Measurements from ENCODE around the gene TMEM129.

Gene TMEM129

DNA sequence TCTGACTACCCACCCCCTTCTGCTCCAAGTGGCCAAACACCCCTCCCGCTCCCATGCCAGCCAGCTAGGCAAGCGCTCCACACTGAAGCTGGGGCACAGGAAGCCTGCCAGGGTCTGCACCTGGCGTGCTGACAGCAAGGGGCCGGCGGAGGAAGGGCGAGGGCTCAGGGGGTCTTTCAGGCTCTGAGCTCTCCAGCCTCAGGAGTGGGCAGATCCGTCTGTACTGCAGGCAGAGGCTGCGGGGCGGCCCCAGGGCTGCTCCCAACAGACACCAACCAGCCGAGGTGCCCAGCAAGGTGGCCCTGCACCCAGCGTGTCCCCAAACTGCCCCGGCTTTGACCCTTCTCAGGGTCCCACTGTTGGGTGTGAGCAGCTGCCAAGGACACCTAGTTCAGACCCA lies 51.9 kb downstream of the TMEM129 start:
- no peak for DNase-seq (ENCODE audit: low spot score in 2 of 2)
- H3K9me3 Mint-ChIP-seq, result no peaks in the 10 kb centered on the region

DNA sequence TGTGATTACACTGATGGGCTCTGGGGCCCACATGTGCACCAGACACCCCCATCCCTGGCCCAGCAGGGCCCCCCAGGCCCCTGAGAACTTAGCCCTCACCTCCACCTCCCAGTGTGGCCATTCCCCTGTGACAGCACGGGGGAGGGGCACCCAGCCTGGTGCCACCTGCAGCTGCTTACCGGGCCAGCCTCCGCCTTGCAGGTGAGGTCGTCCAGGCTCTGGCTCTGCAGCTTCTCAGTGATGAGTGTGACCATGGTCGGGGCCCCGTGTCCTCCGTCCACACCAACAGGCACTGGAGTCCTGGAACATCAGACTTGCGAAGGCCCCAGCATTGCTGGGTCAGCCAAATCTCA lies 52.7 kb downstream of the TMEM129 start:
- H3K36me3 Mint-ChIP-seq (ENCODE audit: insufficient read depth), result no peaks in the 10 kb centered on the region
- no peaks in the 10 kb centered on the region for H3K9me3 Mint-ChIP-seq
- H3K4me1 Mint-ChIP-seq, result no peaks in the 10 kb centered on the region
- H3K27me3 Mint-ChIP-seq, result no peaks in the 10 kb centered on the region
- no peak overlapping the region for H3K27ac Mint-ChIP-seq (ENCODE audit: low read depth)
- H3K4me3 Mint-ChIP-seq, result no peak overlapping the region
- ATAC-seq (replicated peaks; ENCODE audit: extremely low read depth, poor library complexity, severe bottlenecking) (no peak), DNase-seq (ENCODE audit: low spot score in 2 of 2) (no peak)

More for the DNA sequence above, 51.9 kb downstream of the TMEM129 start:
- no peak for ATAC-seq (replicated peaks; ENCODE audit: extremely low read depth, poor library complexity, severe bottlenecking)
- Mint-ChIP-seq H3K27ac (ENCODE audit: low read depth) (no peak overlapping the region), H3K27me3 (no peaks in the 10 kb centered on the region), H3K4me3 (no peak overlapping the region), H3K36me3 (ENCODE audit: insufficient read depth) (no peaks in the 10 kb centered on the region), H3K4me1 (no peaks in the 10 kb centered on the region)

DNA sequence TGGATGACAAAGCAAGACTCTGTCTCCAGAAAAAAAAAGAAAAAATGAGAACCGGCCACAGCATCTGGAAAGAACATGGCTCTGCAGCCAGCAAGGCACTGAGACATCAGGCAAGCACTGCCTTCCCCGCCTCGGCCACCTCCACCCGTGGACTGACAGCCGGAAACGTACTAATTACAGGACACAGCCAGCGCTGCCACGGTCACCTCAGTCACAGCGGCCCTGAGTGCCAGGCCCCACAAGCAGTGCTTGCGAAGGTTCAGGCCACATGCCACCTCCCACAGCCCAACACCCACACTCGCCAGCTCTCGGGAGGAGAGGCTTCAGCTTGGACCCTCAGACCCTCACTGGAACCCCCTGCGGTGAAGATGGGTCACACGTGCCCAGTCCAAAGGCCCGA lies 53.9 kb downstream of the TMEM129 start:
- H3K4me3 Mint-ChIP-seq, result no peak overlapping the region
- H3K27ac Mint-ChIP-seq (ENCODE audit: low read depth), result no peak overlapping the region
- DNase-seq (ENCODE audit: low spot score in 2 of 2), result no peak
- H3K36me3 Mint-ChIP-seq (ENCODE audit: insufficient read depth), result no peaks in the 10 kb centered on the region
- no peaks in the 10 kb centered on the region for H3K27me3 Mint-ChIP-seq
- H3K9me3 Mint-ChIP-seq, result no peaks in the 10 kb centered on the region
- H3K4me1 Mint-ChIP-seq, result no peaks in the 10 kb centered on the region
- ATAC-seq (replicated peaks; ENCODE audit: extremely low read depth, poor library complexity, severe bottlenecking), result no peak

DNA sequence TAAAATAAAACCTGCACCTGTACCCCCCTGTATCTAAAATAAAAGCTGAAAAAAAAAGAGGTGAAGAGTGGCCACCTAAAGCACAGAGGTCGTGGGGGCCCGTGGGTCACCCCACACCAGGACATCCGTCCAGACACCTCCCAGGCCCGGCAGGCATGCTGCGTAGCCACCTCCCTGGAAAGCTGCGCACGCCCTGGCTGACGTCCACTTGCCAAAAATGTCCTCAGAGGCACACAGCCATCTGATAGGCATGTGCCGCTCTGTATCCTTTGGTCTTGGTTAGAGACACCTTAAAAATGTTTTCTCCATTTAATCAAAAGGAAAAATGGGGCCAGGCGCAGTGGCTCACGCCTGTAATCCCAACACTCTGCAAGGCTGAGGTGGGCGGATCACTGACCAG lies 54.7 kb downstream of the TMEM129 start:
- ATAC-seq (replicated peaks; ENCODE audit: extremely low read depth, poor library complexity, severe bottlenecking) (no peak), DNase-seq (ENCODE audit: low spot score in 2 of 2) (no peak)
- no peak overlapping the region for H3K27ac Mint-ChIP-seq (ENCODE audit: low read depth)
- H3K4me1 Mint-ChIP-seq, result no peaks in the 10 kb centered on the region
- H3K27me3 Mint-ChIP-seq, result no peaks in the 10 kb centered on the region
- H3K4me3 Mint-ChIP-seq, result no peak overlapping the region
- H3K9me3 Mint-ChIP-seq, result no peaks in the 10 kb centered on the region
- no peaks in the 10 kb centered on the region for H3K36me3 Mint-ChIP-seq (ENCODE audit: insufficient read depth)

All from central memory CD8-positive, alpha-beta T cell (primary cell).